Activated CD8-positive, alpha-beta memory T cell treated with anti-CD3 and anti-CD28 coated beads, Interleukin-2, amount 10 ng/mL, durations not matched to agents 7 days and 5 days (primary cell): ENCODE data around the gene ASIC4. TPM values are rescaled to one million over a fixed set of nuclear protein-coding genes. Genes with fewer than 3 reads are reported as not detected.

Experiments used
- ATAC-seq: fragments of 150-1000 bp; cut with Tn5 transposase; one replicate; pipeline ENCODE4 v1.10.0; 2021; ENCODE audit warnings: moderate library complexity
- CTCF ChIA-PET: fragments of 350-600 bp; sonication (Branson Sonifier 250); formaldehyde crosslinking; loops from one replicate; lab custom pipeline; 2021; ENCODE audit warnings: antibody characterized with exemption; lab: Charles Lee
- DNase-seq: peaks from one replicate; pipeline ENCODE4 v3.0.0-alpha.2; 2020
- H3K27ac Mint-ChIP-seq: one replicate; pipeline ENCODE4 v1.8.0; 2021; ENCODE audit warnings: mild to moderate bottlenecking, mixed read lengths
- H3K27me3 Mint-ChIP-seq: one replicate; pipeline ENCODE4 v1.8.0; 2021; ENCODE audit warnings: mixed read lengths
- H3K36me3 Mint-ChIP-seq: one replicate; pipeline ENCODE4 v1.8.0; 2021; ENCODE audit warnings: mild to moderate bottlenecking, mixed read lengths
- H3K4me1 Mint-ChIP-seq: one replicate; pipeline ENCODE4 v1.8.0; 2021; ENCODE audit warnings: mixed read lengths
- H3K4me3 Mint-ChIP-seq: one replicate; pipeline ENCODE4 v1.8.0; 2021; ENCODE audit warnings: mild to moderate bottlenecking, moderate library complexity, mixed read lengths
- H3K9me3 Mint-ChIP-seq: one replicate; pipeline ENCODE4 v1.8.0; 2022; ENCODE audit warnings: low read depth, mixed read lengths
- microRNA-seq: library from miRNA; unstranded; fragments of <30 nt; microRNA quantifications from one replicate; pipeline ENCODE4 v1.2.0, GENCODE V29; 2022
- total RNA-seq, 2 experiments: library from RNA; stranded (reverse); gene quantifications; one replicate each; pipeline ENCODE4 v1.2.3, GENCODE V29; 2021

ASIC4 gene
- total RNA-seq, 2 experiments from 2014 or later: 0.09 TPM; not detected in 1

- H3K4me3 Mint-ChIP-seq: no peak overlapping the region
- CTCF ChIA-PET: no interaction called here
- H3K9me3 Mint-ChIP-seq: no peaks in the 10 kb centered on the region
- peaks cover 9% of the 10 kb centered on the region for H3K27me3 Mint-ChIP-seq
- H3K4me1 Mint-ChIP-seq: no peaks in the 10 kb centered on the region
- H3K36me3 Mint-ChIP-seq: no peaks in the 10 kb centered on the region
- DNase-seq: no peak
- no peak for ATAC-seq
- H3K27ac Mint-ChIP-seq: no peak overlapping the region
These were observed 64.7 kb downstream of the ASIC4 start for GRCh38 chr2:219578811-219579613.

DNA sequence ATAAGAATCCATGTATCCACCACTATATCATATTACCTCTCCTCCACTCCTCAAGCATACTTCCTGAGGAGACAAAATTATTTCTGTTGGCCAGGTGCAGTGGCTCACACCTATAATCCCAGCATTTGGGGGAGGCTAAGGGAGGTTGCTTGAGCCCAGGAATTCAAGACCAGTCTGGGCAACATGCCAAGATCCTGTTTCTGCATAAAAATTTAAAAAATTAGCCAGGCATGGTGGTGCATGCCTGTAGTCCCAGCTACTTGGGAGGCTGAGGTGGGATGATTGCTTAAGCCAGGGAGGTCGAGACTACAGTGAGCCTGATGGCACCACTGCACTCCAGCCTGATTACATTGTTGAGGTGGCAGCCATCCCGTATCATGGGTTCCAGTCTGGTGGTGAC lies 67.1 kb downstream of the ASIC4 start:
- Mint-ChIP-seq H3K4me3 (no peak overlapping the region), H3K9me3 (no peaks in the 10 kb centered on the region), H3K27ac (no peak overlapping the region), H3K4me1 (no peaks in the 10 kb centered on the region), H3K27me3 (peaks cover 13% of the 10 kb centered on the region), H3K36me3 (no peaks in the 10 kb centered on the region)
- no peak for DNase-seq
- CTCF ChIA-PET: no interaction called here
- no peak for ATAC-seq

Small RNA genes within 50 kb of the gene (microRNA-seq; reads per million reads assigned to microRNA genes)
- not detected for gene MIR3132

Other genes starting within 250 kb of the ASIC4 start
- gene DNAJB2, start 235.1 kb upstream of the ASIC4 start, total RNA-seq: 10 to 100 TPM; 48.2 to 49.0 TPM
- gene PTPRN, start 205.1 kb upstream of the ASIC4 start, total RNA-seq: under 1 TPM in 1 of 2 experiments, not detected in 1; 0.28 TPM
- gene RESP18, start 181.7 kb upstream of the ASIC4 start, total RNA-seq: not detected
- gene DNPEP, start 126.6 kb upstream of the ASIC4 start, total RNA-seq: 10 to 100 TPM; 60.3 to 64.8 TPM
- not detected for gene DES, start 96.1 kb upstream of the ASIC4 start, total RNA-seq
- 1 to 10 TPM in 1 of 2 experiments, under 1 TPM in 1; 0.52 to 1.3 TPM for gene SPEG, start 79.6 kb upstream of the ASIC4 start, total RNA-seq
- 10 to 100 TPM; 36.5 to 42.6 TPM for gene GMPPA, start 15.6 kb upstream of the ASIC4 start, total RNA-seq
- 10 to 100 TPM; 14.2 to 24.4 TPM for gene CHPF, start 29.3 kb downstream of the ASIC4 start, total RNA-seq
- 1 to 10 TPM; 1.8 to 2.8 TPM for gene TMEM198, start 29.5 kb downstream of the ASIC4 start, total RNA-seq
- under 1 TPM in 1 of 2 experiments, not detected in 1; 0.16 TPM for gene OBSL1, start 57.1 kb downstream of the ASIC4 start, total RNA-seq
- not detected for gene INHA, start 57.8 kb downstream of the ASIC4 start, total RNA-seq
- 10 to 100 TPM; 27.7 to 30.8 TPM for gene STK11IP, start 83.4 kb downstream of the ASIC4 start, total RNA-seq
- not detected for gene SLC4A3, start 113.1 kb downstream of the ASIC4 start, total RNA-seq